GM12878 (cell line): ENCODE measurements around the gene KCNK4. TPM values are rescaled to one million over a fixed set of nuclear protein-coding genes. Genes with fewer than 3 reads are reported as not detected.
A peak's percentile ranks its signal among the peaks of the same experiment; 100 is the strongest.

Experiments
- ASH2L ChIP-seq: fragments of 300-600, 200-600 bp; sonication (generic); IDR thresholded peaks from 2 replicates; pipeline ENCODE4 v1.6.1; 2017; ENCODE audit warnings: low read depth, mild to moderate bottlenecking, borderline replicate concordance
- ATF2 ChIP-seq: IDR thresholded peaks from 2 replicates; pipeline ENCODE4 v1.6.1; 2012; ENCODE audit warnings: low read length, inconsistent platforms
- BHLHE40 ChIP-seq, 2 experiments: fragments of 450-650 bp in 1 of 2; IDR thresholded peaks; 2 replicates each; pipeline ENCODE4 v1.6.1; 2011 to 2017; ENCODE audit warnings: low read depth in 2 of 2, borderline replicate concordance in 1 of 2, improper control_type of control experiment in 1 of 2, low read length in 1 of 2, mild to moderate bottlenecking in 1 of 2
- CHD1 ChIP-seq: IDR thresholded peaks from 2 replicates; pipeline ENCODE4 v1.6.1; 2012; ENCODE audit warnings: low read depth, low read length, improper control_type of control experiment
- ELK1 ChIP-seq: IDR thresholded peaks from 2 replicates; pipeline ENCODE4 v1.6.1; 2012; ENCODE audit warnings: low read depth, low read length, improper control_type of control experiment
- IRF5 ChIP-seq: fragments of 450-650 bp; IDR thresholded peaks from 2 replicates; pipeline ENCODE4 v1.6.1; 2017; ENCODE audit warnings: borderline replicate concordance
- MTA2 ChIP-seq: fragments of 450-650 bp; IDR thresholded peaks from 2 replicates; pipeline ENCODE4 v1.6.1; 2016; ENCODE audit warnings: low read depth, mild to moderate bottlenecking, moderate library complexity
- MYC ChIP-seq: IDR thresholded peaks from 2 replicates; pipeline ENCODE4 v1.6.1; 2011; ENCODE audit warnings: mild to moderate bottlenecking, low read length, moderate library complexity, inconsistent platforms; ENCODE audit not compliant: insufficient read depth, insufficient replicate concordance, insufficient read length, severe bottlenecking
- POLR2A ChIP-seq: IDR thresholded peaks from 2 replicates; pipeline ENCODE4 v1.6.1; 2011; ENCODE audit warnings: low read depth, mild to moderate bottlenecking, low read length
- ZNF592 ChIP-seq: fragments of 450-650 bp; IDR thresholded peaks from 2 replicates; pipeline ENCODE4 v1.6.1; 2017; ENCODE audit warnings: mild to moderate bottlenecking, moderate library complexity
- polyA plus RNA-seq, 11 experiments: library from polyadenylated mRNA; depleted of rRNA in 4 of 11; unstranded in 6 of 11; stranded (reverse) in 5 of 11; fragments of >200 nt; fragmentation: Nextera tagmentation in 4 of 11; fragmentation: Illumina TruSeq in 1 of 11; extraction: Ambion mirVana in 4 of 11; extraction: Trizol in 1 of 11; gene quantifications; 1 replicate in 1 of 11; 2 replicates in 10 of 11; pipeline versions ENCODE4 v1.2.1 to v1.2.3, GENCODE V29; 2011 to 2016; ENCODE audit warnings: inconsistent platforms in 2 of 11, missing spikeins in 2 of 11, low read depth in 1 of 11
- total RNA-seq, 4 experiments: library from RNA; depleted of rRNA in 3 of 4; stranded (reverse); fragments of >200 nt in 3 of 4; fragmentation: Illumina TruSeq in 1 of 4; extraction: Trizol in 1 of 4; gene quantifications; 2 replicates each; pipeline versions ENCODE4 v1.2.1 to v1.2.3, GENCODE V29; 2013 to 2021
- TF ChIP-seq, protein P1 (sequence below): IDR thresholded peaks from 2 replicates; pipeline ENCODE4 v1.6.1; 2012; ENCODE audit warnings: improper control_type of control experiment, low read depth, low read length; ENCODE audit not compliant: insufficient replicate concordance
- TF ChIP-seq, protein P2 (sequence below): fragments of 150-350 bp; IDR thresholded peaks from 2 replicates; pipeline ENCODE4 v1.6.1; 2014; ENCODE audit warnings: mild to moderate bottlenecking, low read depth, low read length

KCNK4 gene
- total and polyA plus RNA-seq, 10 of the 15 experiments (the other 5 are each of a cell fraction or from before 2014, with no cell fraction given), result 0.04 TPM; not detected in 9

GRCh38 chr11:64331569-64332371, 40.7 kb downstream of the KCNK4 start (continued):
- TF ChIP-seq ATF2 (no peak), ELK1 (no peak), ASH2L (no peak), IRF5 (no peak), MTA2 (peak; percentile 70; the same call in 1 of the 2 replicates), MYC (no peak), CHD1 (no peak), ZNF592 (0 out of 2 replicates have a peak, but pooled peaks have one; percentile 21), BHLHE40 (IDR thresholded peaks at IDR 0.05; ENCODE audit: borderline replicate concordance in 1 of 2, low read depth in 2 of 2, low read length in 1 of 2) (peak in 1 of 2 experiments; percentile 65; a peak in 2 of 4 replicates), POLR2A (peak; percentile 53; the same call in 1 of the 2 replicates)
- TF ChIP-seq, protein P1, sequence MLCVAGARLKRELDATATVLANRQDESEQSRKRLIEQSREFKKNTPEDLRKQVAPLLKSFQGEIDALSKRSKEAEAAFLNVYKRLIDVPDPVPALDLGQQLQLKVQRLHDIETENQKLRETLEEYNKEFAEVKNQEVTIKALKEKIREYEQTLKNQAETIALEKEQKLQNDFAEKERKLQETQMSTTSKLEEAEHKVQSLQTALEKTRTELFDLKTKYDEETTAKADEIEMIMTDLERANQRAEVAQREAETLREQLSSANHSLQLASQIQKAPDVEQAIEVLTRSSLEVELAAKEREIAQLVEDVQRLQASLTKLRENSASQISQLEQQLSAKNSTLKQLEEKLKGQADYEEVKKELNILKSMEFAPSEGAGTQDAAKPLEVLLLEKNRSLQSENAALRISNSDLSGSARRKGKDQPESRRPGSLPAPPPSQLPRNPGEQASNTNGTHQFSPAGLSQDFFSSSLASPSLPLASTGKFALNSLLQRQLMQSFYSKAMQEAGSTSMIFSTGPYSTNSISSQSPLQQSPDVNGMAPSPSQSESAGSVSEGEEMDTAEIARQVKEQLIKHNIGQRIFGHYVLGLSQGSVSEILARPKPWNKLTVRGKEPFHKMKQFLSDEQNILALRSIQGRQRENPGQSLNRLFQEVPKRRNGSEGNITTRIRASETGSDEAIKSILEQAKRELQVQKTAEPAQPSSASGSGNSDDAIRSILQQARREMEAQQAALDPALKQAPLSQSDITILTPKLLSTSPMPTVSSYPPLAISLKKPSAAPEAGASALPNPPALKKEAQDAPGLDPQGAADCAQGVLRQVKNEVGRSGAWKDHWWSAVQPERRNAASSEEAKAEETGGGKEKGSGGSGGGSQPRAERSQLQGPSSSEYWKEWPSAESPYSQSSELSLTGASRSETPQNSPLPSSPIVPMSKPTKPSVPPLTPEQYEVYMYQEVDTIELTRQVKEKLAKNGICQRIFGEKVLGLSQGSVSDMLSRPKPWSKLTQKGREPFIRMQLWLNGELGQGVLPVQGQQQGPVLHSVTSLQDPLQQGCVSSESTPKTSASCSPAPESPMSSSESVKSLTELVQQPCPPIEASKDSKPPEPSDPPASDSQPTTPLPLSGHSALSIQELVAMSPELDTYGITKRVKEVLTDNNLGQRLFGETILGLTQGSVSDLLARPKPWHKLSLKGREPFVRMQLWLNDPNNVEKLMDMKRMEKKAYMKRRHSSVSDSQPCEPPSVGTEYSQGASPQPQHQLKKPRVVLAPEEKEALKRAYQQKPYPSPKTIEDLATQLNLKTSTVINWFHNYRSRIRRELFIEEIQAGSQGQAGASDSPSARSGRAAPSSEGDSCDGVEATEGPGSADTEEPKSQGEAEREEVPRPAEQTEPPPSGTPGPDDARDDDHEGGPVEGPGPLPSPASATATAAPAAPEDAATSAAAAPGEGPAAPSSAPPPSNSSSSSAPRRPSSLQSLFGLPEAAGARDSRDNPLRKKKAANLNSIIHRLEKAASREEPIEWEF, result no peak
- TF ChIP-seq, protein P2, sequence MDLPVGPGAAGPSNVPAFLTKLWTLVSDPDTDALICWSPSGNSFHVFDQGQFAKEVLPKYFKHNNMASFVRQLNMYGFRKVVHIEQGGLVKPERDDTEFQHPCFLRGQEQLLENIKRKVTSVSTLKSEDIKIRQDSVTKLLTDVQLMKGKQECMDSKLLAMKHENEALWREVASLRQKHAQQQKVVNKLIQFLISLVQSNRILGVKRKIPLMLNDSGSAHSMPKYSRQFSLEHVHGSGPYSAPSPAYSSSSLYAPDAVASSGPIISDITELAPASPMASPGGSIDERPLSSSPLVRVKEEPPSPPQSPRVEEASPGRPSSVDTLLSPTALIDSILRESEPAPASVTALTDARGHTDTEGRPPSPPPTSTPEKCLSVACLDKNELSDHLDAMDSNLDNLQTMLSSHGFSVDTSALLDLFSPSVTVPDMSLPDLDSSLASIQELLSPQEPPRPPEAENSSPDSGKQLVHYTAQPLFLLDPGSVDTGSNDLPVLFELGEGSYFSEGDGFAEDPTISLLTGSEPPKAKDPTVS, result no peak
